Gastrocnemius medialis (tissue), 4 donors: Measurements from ENCODE around the gene MYL5.

Experiments used
- CTCF ChIP-seq, 5 experiments: fragments of 450-650 bp in 3 of 5; fragments of 200-600 bp in 2 of 5; sonication (generic) in 2 of 5; IDR thresholded peaks in 4 of 5; conservative IDR thresholded peaks in 1 of 5; 1 replicate in 4 of 5; 2 replicates in 1 of 5; pipeline ENCODE4 v1.5.1; 2016 to 2019; ENCODE audit warnings: antibody characterized with exemption in 5 of 5, mild to moderate bottlenecking in 3 of 5, moderate library complexity in 3 of 5
- POLR2A ChIP-seq, 2 donors: fragments of 450-650 bp; IDR thresholded peaks; one replicate each; pipeline ENCODE4 v1.6.1; 2017; ENCODE audit warnings: antibody characterized with exemption in 2 of 2, mild to moderate bottlenecking in 2 of 2, moderate library complexity in 2 of 2

- TF ChIP-seq POLR2A (IDR thresholded peaks at IDR 0.05), result peak; percentile 65 to 81
- no peak for TF ChIP-seq CTCF (IDR thresholded peaks at IDR 0.05 in 4 of 5, conservative IDR thresholded peaks at IDR 0.05 in 1 of 5)
These were observed 31.1 kb downstream of the MYL5 start, which contains the start of gene PCGF3 for GRCh38 chr4:705278-706082.
